Gastrocnemius medialis (tissue), 4 donors: ENCODE measurements around the gene NXPH3.

ENCODE experiments used
- CTCF ChIP-seq, 5 experiments: fragments of 450-650 bp in 3 of 5; fragments of 200-600 bp in 2 of 5; sonication (generic) in 2 of 5; IDR thresholded peaks in 4 of 5; conservative IDR thresholded peaks in 1 of 5; 1 replicate in 4 of 5; 2 replicates in 1 of 5; pipeline ENCODE4 v1.5.1; 2016 to 2019; ENCODE audit warnings: antibody characterized with exemption in 5 of 5, mild to moderate bottlenecking in 3 of 5, moderate library complexity in 3 of 5
- POLR2A ChIP-seq, 2 donors: fragments of 450-650 bp; IDR thresholded peaks; one replicate each; pipeline ENCODE4 v1.6.1; 2017; ENCODE audit warnings: antibody characterized with exemption in 2 of 2, mild to moderate bottlenecking in 2 of 2, moderate library complexity in 2 of 2

DNA sequence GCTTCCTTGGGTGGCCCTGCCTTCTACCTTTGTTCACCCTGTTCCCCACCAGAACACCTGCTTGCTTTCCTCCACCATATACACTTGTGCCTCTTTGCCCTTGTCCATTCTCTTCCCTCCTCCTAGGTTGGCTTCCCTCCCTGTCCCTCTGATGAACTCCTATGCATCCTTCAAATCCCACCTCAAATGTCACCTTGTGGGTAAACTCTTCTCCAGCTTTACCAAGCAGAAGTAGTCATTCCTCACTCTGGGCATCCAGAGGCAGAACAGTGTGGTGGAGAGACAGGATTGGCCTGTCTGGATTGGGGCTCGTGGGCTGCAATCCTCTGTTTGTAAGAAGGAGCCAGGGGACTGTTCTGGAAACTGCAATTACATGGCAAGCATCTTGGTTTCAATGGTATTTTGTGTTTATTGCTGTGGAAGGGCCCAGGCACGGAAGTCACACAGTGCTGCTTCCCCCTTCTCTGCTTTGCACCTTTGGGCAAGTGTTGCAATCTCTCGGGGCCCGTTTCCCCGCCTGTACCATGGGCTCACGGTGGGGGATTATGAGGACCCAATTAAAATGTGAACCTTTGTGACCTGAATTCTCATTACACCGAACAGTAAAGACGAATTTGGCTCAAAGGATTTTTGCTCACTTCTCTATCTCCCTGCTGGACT is 21.9 kb upstream of the NXPH3 start:
- TF ChIP-seq POLR2A (IDR thresholded peaks at IDR 0.05) = no peak
- TF ChIP-seq CTCF (IDR thresholded peaks at IDR 0.05 in 4 of 5, conservative IDR thresholded peaks at IDR 0.05 in 1 of 5) = no peak
